Stimulated activated CD8-positive, alpha-beta memory T cell treated with anti-CD3 and anti-CD28 coated beads, Interleukin-7, amount 100 ng/mL, for 24 hours (primary cell): ENCODE measurements around the gene TSC22D4.
"Not testable (repeated sequence)": the region's sequence is repeated elsewhere in the genome, so short reads cannot be mapped to it uniquely, and the experiment has no call there.

Experiments
- DNase-seq: peaks from one replicate; pipeline ENCODE4 v3.0.0-alpha.2; 2020; ENCODE audit warnings: low read depth

The TSC22D4 gene

DNA sequence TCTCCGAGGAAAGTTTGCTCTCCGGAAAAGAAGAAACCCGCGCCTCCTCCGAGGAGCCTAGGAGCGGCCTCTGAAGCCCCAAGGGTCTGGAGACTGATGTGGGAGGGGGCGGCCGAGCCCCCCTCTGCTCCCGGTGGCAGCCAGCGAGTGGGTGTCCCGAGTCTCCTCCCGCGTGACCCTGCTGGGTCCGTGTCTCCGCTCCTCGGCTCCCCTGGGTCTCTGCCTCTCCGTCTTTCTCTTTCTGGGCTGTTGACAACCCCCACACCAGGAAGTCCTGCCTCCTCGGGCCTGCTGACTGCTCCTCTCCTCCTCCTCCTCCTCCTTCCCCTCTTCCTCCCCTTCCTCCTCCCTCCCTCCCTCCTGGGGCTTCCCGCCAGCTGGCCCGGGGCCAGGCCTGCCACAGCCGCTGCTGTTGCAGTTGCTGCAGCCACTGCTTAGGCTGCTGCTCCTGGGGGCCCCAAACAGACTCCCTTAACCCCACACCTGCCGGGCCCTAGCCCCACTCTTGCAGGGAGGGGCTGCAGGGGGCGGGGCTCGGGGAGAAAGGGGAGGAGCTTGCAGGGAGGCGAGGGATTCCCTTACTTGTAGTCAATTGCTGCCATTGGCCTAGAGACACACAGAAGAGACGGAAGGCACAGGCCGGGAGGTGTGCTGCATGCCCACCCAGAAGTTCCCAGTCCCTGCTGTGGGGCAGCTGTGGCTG is at the start of gene TSC22D4:
Gene TSC22D4, minus strand, starts transcription at position 257 of the 703 bp plus-strand sequence. CDS start 1,176 bp downstream, outside the sequence.
- peak; percentile 80 for DNase-seq

DNA sequence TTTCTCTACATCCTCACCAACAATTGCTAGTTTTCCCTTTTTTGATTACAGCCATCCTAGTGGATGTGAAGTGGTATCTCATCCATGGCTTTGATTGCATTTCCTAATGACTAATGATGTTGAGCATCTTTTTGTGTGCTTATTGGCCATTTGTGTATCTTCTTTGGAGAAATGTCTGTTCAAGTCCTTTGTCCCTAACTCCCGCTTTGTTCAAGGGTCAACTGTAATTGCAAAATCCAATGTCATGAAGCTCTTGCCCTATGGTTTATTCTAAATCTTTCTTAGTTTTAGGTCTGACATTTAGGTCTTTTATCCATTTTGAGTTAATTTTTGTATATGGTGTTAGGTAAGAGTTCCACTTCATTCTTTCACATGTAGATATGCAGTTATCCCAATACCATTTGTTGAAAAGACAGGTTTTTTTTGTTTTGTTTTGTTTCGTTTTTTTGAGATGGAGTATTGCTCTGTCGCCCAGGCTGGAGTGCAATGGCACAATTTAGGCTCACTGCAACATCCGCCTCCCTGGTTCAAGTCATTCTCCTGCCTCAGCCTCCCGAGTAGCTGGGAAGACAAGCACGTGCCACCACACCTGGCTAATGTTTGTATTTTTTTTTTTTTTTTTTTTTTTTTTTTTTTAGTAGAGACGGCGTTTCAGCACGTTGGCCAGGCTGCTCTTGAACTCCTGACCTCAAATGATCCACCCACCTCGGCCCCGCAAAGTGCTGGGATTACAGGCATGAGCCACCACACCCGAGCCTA is 49.3 kb upstream of the TSC22D4 start:
- not testable (repeated sequence) for DNase-seq

DNA sequence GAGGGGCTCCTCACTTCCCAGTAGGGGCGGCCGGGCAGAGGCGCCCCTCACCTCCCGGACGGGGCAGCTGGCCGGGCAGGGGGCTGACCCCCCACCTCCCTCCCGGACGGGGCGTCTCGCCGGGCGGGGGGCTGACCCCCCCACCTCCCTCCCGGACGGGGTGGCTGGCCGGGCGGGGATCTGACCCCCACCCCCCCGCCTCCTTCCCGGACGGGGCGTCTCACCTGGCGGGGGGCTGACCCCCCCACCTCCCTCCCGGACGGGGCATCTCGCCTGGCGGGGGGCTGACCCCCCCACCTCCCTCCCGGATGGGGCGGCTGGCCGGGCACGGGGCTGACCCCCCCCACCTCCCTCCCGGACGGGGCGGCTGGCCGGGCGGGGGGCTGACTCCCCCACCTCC is 44.2 kb upstream of the TSC22D4 start:
- not testable (repeated sequence) for DNase-seq

DNA sequence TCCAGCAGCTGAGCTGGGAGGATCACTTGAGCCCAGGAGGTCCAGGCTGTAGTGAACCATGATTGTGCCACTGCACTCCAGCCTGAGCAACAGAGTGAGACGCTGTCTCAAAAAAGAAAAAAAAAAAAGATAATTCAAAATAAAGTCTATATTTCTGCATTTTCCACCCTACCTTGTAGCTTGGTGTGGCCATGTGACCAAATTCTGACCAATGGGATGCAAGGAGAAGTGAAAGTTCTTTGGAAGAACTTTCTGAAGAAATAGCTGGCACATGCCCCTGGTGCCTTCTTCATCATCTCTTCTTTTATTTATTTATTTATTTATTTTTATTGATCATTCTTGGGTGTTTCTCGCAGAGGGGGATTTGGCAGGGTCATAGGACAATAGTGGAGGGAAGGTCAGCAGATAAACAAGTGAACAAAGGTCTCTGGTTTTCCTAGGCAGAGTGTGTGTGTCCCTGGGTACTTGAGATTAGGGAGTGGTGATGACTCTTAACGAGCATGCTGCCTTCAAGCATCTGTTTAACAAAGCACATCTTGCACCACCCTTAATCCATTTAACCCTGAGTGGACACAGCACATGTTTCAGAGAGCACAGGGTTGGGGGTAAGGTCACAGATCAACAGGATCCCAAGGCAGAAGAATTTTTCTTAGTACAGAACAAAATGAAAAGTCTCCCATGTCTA is 43.0 kb upstream of the TSC22D4 start:
- not testable (repeated sequence) for DNase-seq

DNA sequence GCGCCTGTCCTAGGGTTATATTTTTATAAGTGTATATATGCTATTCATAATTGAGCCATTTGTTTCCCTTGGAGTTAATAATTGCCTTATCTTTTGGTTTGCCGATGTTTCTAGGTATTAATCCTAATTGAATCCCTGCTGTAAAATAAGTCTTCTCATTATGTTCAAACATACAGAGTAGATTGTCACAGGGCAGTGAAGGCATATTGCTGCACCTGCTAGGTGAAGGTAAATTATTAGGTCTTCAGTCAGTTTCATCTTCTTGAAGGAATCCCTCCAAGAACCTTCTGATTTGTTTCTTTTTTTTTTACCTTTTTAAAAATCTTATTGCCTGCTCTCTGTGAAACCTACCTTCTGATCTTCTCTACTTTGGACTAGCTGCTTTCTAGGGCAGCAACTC is 42.1 kb upstream of the TSC22D4 start:
- DNase-seq, result no peak

DNA sequence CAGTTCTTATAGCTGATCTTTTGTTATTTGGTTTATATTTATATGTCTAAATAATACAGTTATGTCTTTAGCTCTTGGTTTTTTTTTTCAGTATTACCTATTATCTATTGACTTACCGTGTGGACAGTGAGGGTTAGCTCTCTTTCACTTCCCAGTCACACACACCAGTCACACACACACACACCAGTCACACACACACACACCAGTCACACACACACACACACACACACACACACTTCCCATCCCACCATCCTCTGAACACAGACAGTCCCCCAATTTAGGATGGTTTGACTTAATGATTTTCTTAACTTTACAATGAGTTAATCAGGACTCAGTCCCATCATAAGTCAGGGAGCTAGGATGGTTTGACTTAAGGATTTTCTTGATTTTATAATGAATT is 41.1 kb upstream of the TSC22D4 start:
- DNase-seq, result no peak

DNA sequence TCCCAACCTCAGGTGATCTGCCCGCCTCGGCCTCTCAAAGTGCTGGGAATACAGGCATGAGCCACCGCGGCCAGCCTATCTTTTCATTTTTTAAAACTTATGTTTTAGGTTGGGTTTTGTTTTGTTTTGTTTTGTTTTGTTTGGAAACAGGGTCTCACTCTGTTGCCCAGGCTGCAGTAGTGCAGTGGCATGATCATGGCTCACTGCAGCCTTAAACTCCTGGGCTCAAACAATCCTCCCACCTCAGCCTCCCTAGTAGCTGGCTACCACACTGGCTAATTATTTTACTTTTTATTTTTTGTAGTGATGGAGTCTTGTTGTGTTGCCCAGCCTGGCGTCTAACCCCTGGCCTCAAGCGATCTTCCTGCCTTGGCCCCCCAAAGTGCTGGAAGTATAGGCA is 40.6 kb upstream of the TSC22D4 start:
- no peak for DNase-seq

DNA sequence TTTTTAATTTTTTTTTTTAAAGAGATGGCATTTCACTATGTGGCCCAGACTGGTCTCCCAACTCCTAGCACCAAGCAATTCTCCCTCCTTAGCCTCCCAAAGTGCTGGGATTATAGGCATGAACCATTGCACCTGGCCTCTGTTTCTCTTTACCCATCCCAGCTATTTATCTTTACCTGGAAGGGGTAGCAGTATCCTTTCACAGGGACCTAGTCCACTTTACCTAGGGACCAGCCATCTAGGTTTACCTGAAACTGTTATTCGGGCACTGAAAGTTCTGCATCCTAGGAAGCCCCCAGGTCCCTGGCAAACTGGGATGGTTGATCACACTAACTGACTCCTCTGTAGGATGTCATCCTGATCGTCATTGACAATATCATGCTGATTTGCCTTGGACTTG is 38.3 kb upstream of the TSC22D4 start:
- no peak for DNase-seq

DNA sequence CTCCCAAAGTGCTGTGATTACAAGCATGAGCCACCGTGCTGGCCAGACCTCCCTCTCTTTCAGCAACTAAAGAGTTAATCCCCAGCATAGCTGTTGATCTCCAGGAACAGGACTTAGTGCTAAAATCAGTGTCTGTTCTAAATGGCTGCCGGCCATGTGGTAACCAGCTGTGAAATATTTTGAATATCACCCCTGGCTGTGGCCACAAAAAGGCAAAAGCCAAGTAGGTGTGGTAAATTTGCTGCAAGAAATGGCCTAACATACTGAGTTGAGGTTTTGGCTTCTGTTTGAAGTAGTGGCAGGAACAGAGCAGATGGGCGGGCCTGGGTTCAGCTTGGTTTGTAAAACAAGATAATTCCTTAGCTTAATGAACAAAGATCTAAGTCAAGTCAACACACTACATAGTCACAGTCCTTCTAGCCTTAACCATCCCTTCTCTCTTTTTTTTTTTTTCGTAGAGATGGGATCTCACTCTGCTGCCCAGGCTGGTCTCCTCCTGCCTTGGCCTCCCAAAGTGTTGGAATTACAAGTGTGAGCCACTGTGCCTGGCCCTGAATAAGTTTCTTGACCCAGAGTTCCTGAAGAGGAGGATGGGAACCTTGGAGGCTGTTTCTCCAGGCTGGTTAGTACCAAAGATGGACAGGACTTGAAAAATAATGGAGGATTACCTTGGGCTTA is 37.3 kb upstream of the TSC22D4 start:
- DNase-seq, result peak; percentile 3

DNA sequence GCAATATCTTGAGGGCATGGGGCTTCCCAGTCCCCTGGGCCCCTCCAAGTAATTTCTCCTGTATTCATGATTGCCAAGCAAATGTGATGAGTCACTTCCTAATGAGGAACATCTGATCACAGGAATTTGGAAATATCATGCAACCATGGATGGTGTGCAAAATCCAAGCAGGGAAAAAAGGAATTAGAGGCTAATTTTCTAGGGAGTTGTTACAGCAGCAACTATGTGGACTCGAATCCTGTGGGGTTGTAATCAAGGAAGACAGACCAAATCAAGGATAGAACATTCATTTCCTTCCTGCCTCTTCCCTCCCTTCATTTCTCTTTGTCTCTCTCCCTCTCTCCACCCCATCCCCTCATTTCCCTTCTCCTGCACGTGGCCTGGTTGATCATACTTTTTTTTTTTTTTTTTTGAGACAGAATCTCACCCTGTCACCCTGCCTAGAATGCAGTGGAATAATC is 36.1 kb upstream of the TSC22D4 start:
- no peak for DNase-seq

DNA sequence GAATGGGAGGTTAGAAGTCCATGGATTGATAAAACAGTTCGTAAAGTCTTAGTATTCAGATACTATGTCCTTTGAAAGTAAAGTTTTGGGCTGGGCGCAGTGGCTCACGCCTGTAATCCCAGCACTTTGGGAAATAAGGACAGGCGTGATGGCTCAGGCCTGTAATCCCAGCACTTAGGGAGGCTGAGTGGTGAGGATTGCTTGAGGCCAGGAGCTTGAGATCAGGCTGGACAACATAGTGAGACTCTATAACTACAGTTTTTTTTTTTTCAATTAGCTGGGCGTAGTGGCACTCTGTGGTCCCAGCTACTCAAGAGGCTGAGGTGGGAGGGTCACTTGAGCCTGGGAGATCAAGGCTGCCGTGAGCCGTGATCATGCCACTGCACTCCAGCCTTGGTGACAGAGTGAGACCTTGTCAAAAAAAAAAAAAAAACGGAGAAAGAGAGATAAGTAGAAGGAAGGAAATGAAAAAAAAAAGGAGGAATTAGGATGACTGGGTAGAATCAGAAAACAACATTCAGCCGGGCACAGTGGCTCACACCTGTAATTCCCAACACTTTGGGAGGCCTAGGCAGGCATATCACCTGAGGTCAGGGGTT is 34.3 kb upstream of the TSC22D4 start:
- no peak for DNase-seq

DNA sequence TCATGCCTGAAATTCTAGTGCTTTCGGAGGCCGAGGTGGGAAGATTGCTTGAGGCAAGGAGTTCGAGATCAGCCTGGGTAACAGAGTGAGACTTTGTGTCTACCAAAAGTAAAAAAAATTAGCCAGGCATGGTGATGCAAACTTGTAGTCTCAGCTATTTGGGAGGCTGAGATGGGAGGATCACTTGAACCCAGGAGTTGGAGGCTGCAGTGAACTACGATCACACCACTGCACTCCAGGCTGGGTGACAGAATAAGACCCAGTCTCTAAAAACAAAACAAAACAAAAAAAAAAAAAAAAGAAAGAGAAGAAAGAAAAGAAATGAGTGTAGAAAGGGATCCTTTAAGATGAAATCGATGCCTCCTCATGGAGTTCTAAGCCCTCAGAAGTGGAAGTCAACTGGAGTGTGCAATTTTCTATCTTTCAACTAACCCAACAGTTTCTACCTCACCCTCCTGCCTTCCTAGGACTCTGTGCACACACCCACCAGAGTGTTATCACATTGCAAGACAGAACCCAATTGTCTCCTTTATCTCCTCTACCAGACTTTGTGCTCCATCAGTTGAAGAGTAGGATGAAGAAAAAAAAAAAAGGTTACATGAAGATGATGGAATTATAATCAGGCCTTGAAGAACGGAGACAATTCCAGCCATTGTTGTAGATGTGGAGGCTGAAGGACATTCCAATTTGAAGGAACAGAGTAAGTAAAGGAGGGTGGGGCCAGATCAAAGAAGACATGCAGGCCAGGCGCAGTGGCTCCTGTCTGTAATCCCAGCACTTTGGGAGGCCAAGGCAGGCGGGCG is 31.6 kb upstream of the TSC22D4 start:
- no peak for DNase-seq

DNA sequence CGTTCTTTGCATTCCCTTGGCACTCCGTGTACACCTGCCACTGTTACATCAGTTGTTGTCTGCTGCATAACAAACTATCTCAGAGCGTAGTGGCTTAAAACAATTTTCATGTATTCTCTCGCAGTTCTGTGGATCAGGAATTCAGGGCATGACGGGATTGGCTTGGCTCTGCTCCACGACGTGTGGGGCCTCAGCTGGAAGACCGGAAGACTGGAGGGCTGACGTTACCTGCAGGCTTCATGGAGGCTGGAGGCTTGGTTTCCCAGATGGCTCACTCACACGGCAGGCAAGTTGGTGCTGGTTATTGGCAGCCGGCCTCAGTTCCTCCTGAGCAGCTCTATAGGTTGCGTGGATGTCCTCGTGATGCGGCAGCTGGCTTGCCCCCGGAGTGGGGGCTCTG is 30.2 kb upstream of the TSC22D4 start:
- DNase-seq, result no peak

DNA sequence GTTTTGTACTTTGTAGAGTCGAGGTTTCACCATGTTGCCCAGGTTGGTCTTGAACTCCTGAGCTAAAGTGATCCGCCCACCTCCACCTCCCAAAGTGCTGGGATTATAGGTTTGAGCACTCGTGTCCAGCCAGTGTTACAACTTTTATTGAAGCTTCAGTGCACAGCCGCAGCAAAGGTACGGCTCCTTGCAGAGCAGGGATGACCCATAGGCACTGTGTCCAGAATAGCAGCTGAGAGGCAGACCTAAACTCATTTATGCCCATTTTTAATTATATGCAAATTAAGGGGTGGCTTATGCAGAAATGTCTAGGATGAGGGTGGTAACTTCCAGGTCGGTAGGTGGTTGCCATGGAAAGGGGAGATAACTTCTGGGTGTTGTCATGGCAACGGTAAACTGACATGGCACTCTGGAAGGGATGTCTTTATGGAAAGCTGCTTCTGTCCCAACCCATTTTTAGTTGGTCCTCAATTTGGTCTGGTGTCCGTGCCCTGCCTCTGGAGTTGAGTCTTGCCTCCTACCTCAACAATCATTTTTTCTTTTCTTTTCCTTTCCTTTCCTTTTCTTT is 27.4 kb upstream of the TSC22D4 start:
- no peak for DNase-seq

DNA sequence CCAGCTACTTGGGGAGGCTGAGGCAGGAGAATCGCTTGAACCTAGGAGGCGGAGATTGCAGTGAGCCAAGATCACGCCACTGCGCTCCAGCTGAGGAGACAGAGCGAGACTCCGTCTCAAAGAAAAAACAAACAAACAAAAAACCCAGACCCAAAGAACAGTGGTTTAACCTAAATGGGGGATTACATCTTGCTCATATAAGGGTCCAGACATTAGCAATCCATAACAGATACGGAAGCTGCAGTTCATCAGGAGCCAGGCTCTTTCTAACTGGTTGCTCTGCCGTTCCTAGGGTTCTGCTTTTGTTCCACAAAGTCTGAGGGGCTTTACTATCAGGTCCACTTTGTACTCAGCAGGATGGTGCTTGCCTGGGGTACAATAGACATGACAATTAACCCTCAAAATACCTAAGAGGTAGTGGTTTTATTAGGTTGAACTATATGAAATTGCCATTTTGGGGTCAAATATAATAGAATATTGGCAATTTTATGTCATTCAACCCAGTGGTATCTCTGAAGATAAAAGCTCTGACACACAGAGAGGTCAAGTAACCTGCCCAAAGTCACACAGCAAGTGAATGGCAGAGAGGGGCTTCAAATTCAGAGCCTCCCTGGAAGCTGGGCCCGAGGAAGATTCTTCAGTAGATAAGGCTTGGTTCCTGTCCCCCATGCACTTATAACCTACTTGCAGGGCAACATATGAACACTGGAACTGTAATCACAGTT is 26.0 kb upstream of the TSC22D4 start:
- no peak for DNase-seq

DNA sequence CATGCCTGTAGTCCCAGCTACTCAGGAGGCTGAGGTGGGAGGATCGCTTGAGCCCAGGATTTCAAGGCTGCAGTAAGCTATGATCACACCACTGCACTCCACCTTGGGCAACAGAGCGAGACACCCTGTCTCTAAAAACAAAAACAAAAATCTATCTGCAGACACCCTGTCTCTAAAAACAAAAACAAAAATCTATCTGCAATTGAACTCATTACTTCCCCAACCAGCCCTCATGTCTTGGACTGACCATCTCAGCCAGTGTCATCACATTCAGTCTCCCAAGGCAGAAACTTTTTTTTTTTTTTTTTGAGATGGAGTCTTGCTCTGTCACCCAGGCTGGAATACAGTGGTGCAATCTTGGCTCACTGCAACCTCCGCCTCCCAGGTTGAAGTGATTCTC is 25.0 kb upstream of the TSC22D4 start:
- DNase-seq, result not testable (repeated sequence)

DNA sequence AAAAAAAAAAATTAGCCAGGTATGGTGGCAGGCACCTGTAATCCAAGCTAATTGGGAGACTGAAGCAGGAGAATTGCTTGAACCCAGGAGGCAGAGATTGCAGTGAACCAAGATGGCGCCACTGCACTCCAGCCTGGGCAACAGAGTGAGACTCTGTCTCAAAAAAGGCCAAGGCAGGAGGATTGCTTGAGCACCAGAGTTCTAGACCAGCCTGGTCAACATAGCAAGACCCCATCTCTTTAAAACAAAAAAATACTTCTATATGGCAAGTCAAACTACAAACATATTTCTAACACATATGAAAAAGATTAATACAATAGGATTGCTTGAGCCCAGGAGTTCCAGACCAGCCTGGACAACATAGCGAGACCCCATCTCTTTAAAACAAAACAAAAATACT is 21.7 kb upstream of the TSC22D4 start:
- DNase-seq, result not testable (repeated sequence)

DNA sequence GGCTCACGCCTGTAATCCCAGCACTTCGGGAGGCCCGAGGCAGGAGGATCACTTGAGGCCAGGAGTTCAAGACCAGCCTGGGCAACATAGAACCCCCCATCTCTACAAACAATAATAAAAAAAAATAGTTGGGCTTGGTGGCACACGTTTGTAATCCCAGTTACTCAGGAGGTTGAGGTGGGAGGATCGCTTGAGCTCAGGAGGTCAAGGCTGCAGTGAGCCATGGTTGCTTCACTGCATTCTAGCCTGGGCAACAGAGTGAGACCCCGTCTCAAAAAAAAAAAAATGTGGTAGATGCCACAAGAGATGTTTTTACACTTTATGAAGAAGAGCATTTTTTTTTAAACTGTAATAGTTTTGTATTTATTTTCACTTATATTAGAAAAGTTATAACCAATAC is 17.5 kb upstream of the TSC22D4 start:
- DNase-seq, result no peak

DNA sequence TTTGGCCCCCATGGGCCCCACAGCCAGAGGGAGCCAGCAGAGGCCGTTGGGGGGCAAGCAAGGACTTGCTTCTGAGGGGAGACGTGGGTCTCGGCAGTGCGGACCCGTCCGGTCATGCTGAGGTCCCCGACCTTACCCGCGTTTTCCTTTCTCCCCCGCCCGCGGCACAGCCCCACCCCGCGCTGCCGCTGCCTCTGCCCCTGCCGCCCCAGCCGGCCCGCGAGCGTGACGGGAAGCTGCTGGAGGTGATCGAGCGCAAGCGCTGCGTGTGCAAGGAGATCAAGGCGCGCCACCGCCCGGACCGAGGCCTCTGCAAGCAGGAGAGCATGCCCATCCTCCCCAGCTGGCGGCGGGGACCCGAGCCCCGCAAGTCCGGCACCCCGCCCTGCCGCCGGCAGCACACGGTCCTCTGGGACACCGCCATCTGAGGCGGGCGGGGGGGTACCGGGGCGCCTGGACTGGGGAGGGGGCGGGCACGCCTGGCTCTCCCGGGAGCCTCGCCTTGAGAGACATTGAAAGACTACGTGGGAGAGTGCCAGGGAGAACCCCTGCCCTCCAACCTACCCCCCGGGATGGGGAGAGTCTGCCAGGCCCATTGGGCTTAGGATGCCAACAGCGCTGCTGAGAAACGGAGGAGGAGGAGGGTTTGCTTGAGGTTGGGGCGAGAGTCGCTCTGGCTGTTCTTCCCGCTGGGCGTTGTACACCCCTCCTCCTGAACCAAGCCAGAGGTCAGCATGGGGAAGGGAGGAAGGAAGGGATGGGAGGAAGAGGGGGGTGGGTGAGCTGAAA is 14.7 kb upstream of the TSC22D4 start:
- no peak for DNase-seq
